Fibroblast of upper back skin (primary cell): ENCODE measurements around the gene KRT10.
"Not testable (repeated sequence)": the region's sequence is repeated elsewhere in the genome, so short reads cannot be mapped to it uniquely, and the experiment has no call there.

Experiments
- DNase-seq: peaks from one replicate; pipeline ENCODE4 v3.0.0-alpha.2; 2013

The KRT10 gene

GRCh38 chr17:40822132-40822812 lies at the start of gene KRT10:
TSS of gene KRT10 (minus strand) at chr17:40822614. CDS start at chr17:40822585, 29 bp downstream.
- no peak for DNase-seq

- DNase-seq, result no peak
These were observed 48.9 kb upstream of the KRT10 start for GRCh38 chr17:40871316-40871715.

GRCh38 chr17:40870136-40870535 lies 47.7 kb upstream of the KRT10 start:
- no peak for DNase-seq

- DNase-seq, result no peak
These were observed 44.4 kb upstream of the KRT10 start, which contains the start of gene KRT12 for GRCh38 chr17:40866838-40867237. TSS of gene KRT12 (minus strand) at chr17:40867223. CDS start at chr17:40867186, 37 bp downstream.

- no peak for DNase-seq
These were observed 42.4 kb upstream of the KRT10 start for GRCh38 chr17:40864661-40865390.

- DNase-seq, result no peak
These were observed 40.7 kb upstream of the KRT10 start for GRCh38 chr17:40862985-40863733.

- no peak for DNase-seq
These were observed 37.1 kb upstream of the KRT10 start for GRCh38 chr17:40859536-40859935.

- not testable (repeated sequence) for DNase-seq
These were observed 36.3 kb upstream of the KRT10 start for GRCh38 chr17:40858667-40859066.

GRCh38 chr17:40857535-40857934 lies 35.1 kb upstream of the KRT10 start:
- DNase-seq, result peak; percentile 82

- peak; percentile 83 for DNase-seq
These were observed 31.9 kb upstream of the KRT10 start for GRCh38 chr17:40854175-40854814.

GRCh38 chr17:40852364-40852763 lies 29.9 kb upstream of the KRT10 start:
- DNase-seq, result no peak

GRCh38 chr17:40850293-40850972 lies 28.0 kb upstream of the KRT10 start:
- no peak for DNase-seq

- DNase-seq, result no peak
These were observed 27.3 kb upstream of the KRT10 start for GRCh38 chr17:40849723-40850122.

- no peak for DNase-seq
These were observed 26.3 kb upstream of the KRT10 start for GRCh38 chr17:40848583-40849235.

- no peak for DNase-seq
These were observed 24.2 kb upstream of the KRT10 start for GRCh38 chr17:40846515-40847144.

GRCh38 chr17:40844671-40845107 lies 22.3 kb upstream of the KRT10 start:
- DNase-seq, result no peak

- DNase-seq, result no peak
These were observed 20.8 kb upstream of the KRT10 start for GRCh38 chr17:40843242-40843641.

- peak; percentile 35 for DNase-seq
These were observed 18.8 kb upstream of the KRT10 start for GRCh38 chr17:40841246-40841645.

GRCh38 chr17:40839194-40839593 lies 16.8 kb upstream of the KRT10 start:
- no peak for DNase-seq

- DNase-seq, result no peak
These were observed 13.6 kb upstream of the KRT10 start for GRCh38 chr17:40836020-40836419.

- DNase-seq, result no peak
These were observed 11.5 kb upstream of the KRT10 start for GRCh38 chr17:40833882-40834281.
